ENCODE data around the gene RFX1.

DNA sequence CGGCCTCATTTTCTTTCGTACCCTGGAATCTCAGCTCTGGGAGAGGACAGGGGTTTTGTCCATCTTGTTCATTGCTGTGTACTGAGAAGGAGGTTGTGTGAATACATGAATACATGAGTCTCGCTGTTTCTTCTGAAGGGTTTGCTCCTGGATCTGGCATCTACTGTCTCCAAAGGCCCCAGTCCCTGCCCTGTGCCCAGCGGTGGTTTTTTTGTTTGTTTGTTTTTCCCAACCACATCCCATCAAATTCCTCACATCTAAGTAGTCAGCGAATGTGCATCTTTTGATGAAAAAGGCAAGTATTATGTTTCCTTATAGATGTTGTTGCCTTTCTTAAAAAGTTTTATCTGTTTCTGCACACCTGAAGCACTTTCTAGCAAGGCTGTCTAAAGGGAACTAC is 41.3 kb downstream of the RFX1 start:
- TF ChIP-seq, protein P1, sequence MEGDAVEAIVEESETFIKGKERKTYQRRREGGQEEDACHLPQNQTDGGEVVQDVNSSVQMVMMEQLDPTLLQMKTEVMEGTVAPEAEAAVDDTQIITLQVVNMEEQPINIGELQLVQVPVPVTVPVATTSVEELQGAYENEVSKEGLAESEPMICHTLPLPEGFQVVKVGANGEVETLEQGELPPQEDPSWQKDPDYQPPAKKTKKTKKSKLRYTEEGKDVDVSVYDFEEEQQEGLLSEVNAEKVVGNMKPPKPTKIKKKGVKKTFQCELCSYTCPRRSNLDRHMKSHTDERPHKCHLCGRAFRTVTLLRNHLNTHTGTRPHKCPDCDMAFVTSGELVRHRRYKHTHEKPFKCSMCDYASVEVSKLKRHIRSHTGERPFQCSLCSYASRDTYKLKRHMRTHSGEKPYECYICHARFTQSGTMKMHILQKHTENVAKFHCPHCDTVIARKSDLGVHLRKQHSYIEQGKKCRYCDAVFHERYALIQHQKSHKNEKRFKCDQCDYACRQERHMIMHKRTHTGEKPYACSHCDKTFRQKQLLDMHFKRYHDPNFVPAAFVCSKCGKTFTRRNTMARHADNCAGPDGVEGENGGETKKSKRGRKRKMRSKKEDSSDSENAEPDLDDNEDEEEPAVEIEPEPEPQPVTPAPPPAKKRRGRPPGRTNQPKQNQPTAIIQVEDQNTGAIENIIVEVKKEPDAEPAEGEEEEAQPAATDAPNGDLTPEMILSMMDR (IDR thresholded peaks at IDR 0.05; ENCODE audit: low read depth, low read length, poor library complexity, severe bottlenecking), result no peak
- no peak for TF ChIP-seq EZH2phosphoT487 (IDR thresholded peaks at IDR 0.05; ENCODE audit: borderline replicate concordance, low read length)

All from DOHH2 (cell line).